Right atrium auricular region (tissue), 2 donors: Measurements from ENCODE around the gene CYTH3. TPM values are rescaled to one million over a fixed set of nuclear protein-coding genes. Genes with fewer than 3 reads are reported as not detected.

Source experiments
- DNase-seq: peaks from one replicate; pipeline ENCODE4 v3.0.0-alpha.2; 2019; ENCODE audit warnings: low spot score
- H3K27ac ChIP-seq, 2 donors: fragments of 200-600 bp; sonication (generic); 1 replicate in 1 of 2; 2 replicates in 1 of 2; pipeline ENCODE4 v1.5.1; 2016 to 2019
- H3K27me3 ChIP-seq, 2 donors: fragments of 200-600 bp; sonication (generic); one replicate each; pipeline versions ENCODE4 v1.5.1 to v1.6.0; 2017 to 2019
- H3K36me3 ChIP-seq: fragments of 200-600 bp; sonication (generic); one replicate; pipeline ENCODE4 v1.5.1; 2016
- H3K4me1 ChIP-seq, 2 donors: fragments of 200-600 bp; sonication (generic); one replicate each; pipeline versions ENCODE4 v1.5.1 to v1.6.0; 2017 to 2019
- H3K4me3 ChIP-seq, 2 donors: fragments of 200-600 bp; sonication (generic); 1 replicate in 1 of 2; 2 replicates in 1 of 2; pipeline ENCODE4 v1.5.1; 2017 to 2019; ENCODE audit warnings: mild to moderate bottlenecking in 1 of 2, moderate library complexity in 1 of 2
- H3K9me3 ChIP-seq, 2 donors: fragments of 200-600 bp; sonication (generic); one replicate each; pipeline ENCODE4 v1.5.1; 2019
- total RNA-seq, 2 donors: library from RNA; depleted of rRNA; stranded (reverse); fragments of >200 nt; gene quantifications; one replicate each; pipeline ENCODE4 v1.1.0, GENCODE V29; 2016
- TF ChIP-seq, protein P1 (sequence below), 2 donors: fragments of 200-600 bp; sonication (generic); IDR thresholded peaks; one replicate each; pipeline ENCODE4 v1.5.1; 2019; ENCODE audit warnings: antibody characterized with exemption in 2 of 2

The CYTH3 gene, protein sequence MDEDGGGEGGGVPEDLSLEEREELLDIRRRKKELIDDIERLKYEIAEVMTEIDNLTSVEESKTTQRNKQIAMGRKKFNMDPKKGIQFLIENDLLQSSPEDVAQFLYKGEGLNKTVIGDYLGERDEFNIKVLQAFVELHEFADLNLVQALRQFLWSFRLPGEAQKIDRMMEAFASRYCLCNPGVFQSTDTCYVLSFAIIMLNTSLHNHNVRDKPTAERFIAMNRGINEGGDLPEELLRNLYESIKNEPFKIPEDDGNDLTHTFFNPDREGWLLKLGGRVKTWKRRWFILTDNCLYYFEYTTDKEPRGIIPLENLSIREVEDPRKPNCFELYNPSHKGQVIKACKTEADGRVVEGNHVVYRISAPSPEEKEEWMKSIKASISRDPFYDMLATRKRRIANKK
- 10 to 100 TPM; 27.2 to 34.0 TPM for total RNA-seq

- Histone ChIP-seq H3K36me3 (no peaks in the 10 kb centered on the region), H3K9me3 (no peaks in the 10 kb centered on the region), H3K27ac (peak within 1 kb of the TSS; percentile 83 to 93), H3K4me3 (peak within 1 kb of the TSS; percentile 92 to 99), H3K4me1 (peaks cover 0 to 34% of the 10 kb centered on the region in 2 donors), H3K27me3 (no peaks in the 10 kb centered on the region)
- peak; percentile 73 for DNase-seq
- TF ChIP-seq, protein P1, sequence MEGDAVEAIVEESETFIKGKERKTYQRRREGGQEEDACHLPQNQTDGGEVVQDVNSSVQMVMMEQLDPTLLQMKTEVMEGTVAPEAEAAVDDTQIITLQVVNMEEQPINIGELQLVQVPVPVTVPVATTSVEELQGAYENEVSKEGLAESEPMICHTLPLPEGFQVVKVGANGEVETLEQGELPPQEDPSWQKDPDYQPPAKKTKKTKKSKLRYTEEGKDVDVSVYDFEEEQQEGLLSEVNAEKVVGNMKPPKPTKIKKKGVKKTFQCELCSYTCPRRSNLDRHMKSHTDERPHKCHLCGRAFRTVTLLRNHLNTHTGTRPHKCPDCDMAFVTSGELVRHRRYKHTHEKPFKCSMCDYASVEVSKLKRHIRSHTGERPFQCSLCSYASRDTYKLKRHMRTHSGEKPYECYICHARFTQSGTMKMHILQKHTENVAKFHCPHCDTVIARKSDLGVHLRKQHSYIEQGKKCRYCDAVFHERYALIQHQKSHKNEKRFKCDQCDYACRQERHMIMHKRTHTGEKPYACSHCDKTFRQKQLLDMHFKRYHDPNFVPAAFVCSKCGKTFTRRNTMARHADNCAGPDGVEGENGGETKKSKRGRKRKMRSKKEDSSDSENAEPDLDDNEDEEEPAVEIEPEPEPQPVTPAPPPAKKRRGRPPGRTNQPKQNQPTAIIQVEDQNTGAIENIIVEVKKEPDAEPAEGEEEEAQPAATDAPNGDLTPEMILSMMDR (IDR thresholded peaks at IDR 0.05): no peak
Observed at GRCh38 chr7:6272481-6273323, at the start of gene CYTH3. Gene CYTH3 (minus strand): TSS chr7:6272624. CDS start chr7:6272507, 117 bp downstream.

DNA sequence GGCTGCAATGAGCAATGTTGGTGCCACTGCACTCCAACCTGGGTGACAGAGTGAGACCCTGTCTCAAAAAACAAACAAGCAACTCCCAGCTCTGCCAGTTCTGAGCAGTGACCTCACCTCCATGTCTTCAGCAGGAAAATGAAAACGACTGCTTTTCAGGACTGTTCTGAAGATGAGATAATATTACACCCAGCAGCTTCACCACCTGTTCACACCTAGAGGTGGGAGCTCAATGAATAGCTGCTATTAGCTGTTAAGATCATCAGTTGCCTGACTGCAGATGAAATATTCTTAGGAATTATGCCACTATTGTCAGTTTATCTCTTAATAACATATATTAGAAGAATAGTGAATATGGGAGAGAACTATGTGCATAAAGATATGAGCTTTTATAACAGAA lies 48.4 kb upstream of the CYTH3 start:
- Histone ChIP-seq H3K27me3 (no peaks in the 10 kb centered on the region), H3K9me3 (no peaks in the 10 kb centered on the region), H3K27ac (no peak overlapping the region), H3K36me3 (no peaks in the 10 kb centered on the region), H3K4me3 (no peak overlapping the region), H3K4me1 (peaks cover 0 to 14% of the 10 kb centered on the region in 2 donors)
- no peak for DNase-seq
- TF ChIP-seq, protein P1 (IDR thresholded peaks at IDR 0.05): no peak

DNA sequence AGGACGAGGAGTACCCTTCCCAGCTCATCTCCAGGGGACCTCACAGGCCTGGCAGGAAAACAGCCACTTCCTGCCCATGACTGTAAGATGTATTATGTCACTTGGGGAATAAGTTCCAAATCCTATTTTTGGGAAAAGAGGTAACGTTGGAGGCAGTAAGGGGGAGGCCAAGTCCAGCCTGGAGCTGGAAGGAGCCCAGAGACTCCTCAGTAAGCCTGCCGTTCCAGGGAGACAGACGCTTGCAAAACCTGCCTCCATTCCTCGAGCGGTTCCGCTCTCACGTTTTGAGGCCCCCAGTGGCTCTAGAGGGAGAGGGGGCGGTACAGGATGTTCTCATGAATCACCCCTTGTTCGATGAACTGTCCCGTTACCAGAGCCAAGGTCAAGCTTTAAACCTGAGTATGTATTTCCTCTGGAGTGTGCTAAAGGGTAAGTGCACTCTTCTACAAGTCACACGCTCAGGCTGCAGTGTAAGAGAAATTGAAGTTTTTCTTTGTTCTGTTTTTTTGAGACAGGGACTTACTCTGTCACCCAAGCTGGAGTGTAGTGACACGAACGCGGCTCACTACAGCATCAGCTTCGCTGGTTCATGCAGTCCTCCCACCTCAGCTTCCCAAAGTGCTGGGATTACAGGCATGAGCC lies 45.5 kb upstream of the CYTH3 start:
- peak; percentile 86 for DNase-seq
- H3K4me3 ChIP-seq: peak overlapping the region in 1 of 2 donors; percentile 11
- no peaks in the 10 kb centered on the region for H3K36me3 ChIP-seq
- H3K4me1 ChIP-seq: peaks cover 0 to 14% of the 10 kb centered on the region in 2 donors
- no peaks in the 10 kb centered on the region for H3K27me3 ChIP-seq
- TF ChIP-seq, protein P1 (IDR thresholded peaks at IDR 0.05): no peak
- no peaks in the 10 kb centered on the region for H3K9me3 ChIP-seq
- peak overlapping the region; percentile 28 to 64 for H3K27ac ChIP-seq

DNA sequence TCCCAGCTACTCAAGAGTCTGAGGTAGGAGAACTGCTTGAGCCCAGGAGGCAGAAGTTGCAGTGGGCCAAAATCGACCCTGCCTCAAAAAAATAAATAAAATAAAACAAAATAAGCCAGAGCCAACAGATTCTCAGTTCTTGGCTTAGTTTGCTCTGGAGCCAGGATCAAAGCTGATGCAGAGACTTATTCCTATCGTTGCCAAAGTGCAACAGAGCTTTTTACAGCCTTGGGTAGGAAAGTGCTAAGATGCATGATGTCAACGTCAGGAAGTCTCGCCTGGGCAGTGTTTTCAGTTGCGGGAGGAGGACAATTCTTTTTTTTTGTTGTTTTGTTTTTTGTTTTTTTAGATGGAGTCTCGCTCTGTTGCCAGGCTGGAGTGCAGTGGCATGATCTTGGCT lies 43.8 kb upstream of the CYTH3 start:
- no peak for DNase-seq
- Histone ChIP-seq H3K27ac (peak overlapping the region in 1 of 2 donors; percentile 4), H3K4me3 (no peak overlapping the region), H3K4me1 (peaks cover 0 to 14% of the 10 kb centered on the region in 2 donors), H3K36me3 (no peaks in the 10 kb centered on the region), H3K9me3 (no peaks in the 10 kb centered on the region), H3K27me3 (no peaks in the 10 kb centered on the region)
- TF ChIP-seq, protein P1 (IDR thresholded peaks at IDR 0.05): no peak

DNA sequence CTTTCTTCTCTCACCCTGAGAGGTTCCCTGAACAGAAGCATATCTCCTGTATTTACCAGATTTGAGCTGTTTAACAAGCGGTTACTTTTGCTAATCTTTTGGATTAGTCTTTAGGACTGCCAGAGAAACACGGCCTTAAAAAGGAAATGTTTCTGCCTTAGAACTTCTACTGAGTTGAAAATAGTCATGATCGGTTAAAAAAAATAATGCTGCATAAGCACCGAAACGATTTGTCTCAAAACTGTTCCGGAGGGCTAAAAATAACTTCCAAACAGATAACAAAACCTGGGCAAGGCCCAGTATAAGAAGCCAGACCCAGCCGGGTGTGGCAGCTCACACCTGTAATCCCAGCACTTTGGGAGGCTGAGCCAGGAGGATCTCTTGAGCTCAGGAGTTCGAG lies 43.3 kb upstream of the CYTH3 start:
- Histone ChIP-seq H3K4me3 (no peak overlapping the region), H3K27me3 (no peaks in the 10 kb centered on the region), H3K27ac (peak overlapping the region in 1 of 2 donors; percentile 4), H3K36me3 (no peaks in the 10 kb centered on the region), H3K9me3 (no peaks in the 10 kb centered on the region), H3K4me1 (peaks cover 0 to 14% of the 10 kb centered on the region in 2 donors)
- TF ChIP-seq, protein P1 (IDR thresholded peaks at IDR 0.05): no peak
- DNase-seq: no peak
